ENCODE results near the gene FAM78B. TPM values are rescaled to one million over a fixed set of nuclear protein-coding genes. Genes with fewer than 3 reads are reported as not detected.

The FAM78B gene
- total RNA-seq, 2 donors from 2014 or later, result 1.5 to 4.0 TPM

GRCh38 chr1:166166329-166166697 is 488 bp downstream of the FAM78B start:
- no peak for DNase-seq (ENCODE audit: low spot score)
- intact Hi-C loops (cut with DNase I), result loop anchor here in 1 of 2 donors (5.0 kb wide), 1 partner anchor 239 kb away; no protein-coding TSS in a partner anchor

GRCh38 chr1:166165661-166166328 is 1.0 kb downstream of the FAM78B start:
- intact Hi-C loops (cut with DNase I), result loop anchor here in 1 of 2 donors (5.0 kb wide), 1 partner anchor 238 kb away; no protein-coding TSS in a partner anchor
- no peak for DNase-seq (ENCODE audit: low spot score)

- DNase-seq (ENCODE audit: low spot score), result peak; percentile 86
- intact Hi-C loops (cut with DNase I), result loop anchor here (5.0 kb wide), 2 partner anchors 233 to 238 kb away; no protein-coding TSS in a partner anchor
Observed at GRCh38 chr1:166164995-166165660, 1.7 kb downstream of the FAM78B start.

DNA sequence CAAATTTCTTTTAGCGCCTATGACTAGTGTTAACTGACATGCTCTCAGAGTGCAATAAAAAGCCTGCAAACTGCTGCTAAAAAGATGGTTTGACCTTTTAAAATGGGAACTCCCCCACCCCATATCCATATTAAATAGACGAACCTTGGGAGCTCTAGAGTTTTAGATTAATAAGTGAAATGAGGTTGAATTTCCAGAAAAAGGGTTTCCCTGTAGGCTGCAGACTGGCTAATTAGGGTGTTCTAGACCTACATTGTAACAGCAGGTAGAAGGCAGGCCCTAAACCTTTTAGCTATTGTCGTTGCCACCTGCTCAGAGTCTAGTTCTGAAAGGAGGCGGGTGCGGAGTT is 2.2 kb downstream of the FAM78B start:
- intact Hi-C loops (cut with DNase I), result loop anchor here in 1 of 2 donors (5.0 kb wide), 1 partner anchor 232 kb away; no protein-coding TSS in a partner anchor

DNA sequence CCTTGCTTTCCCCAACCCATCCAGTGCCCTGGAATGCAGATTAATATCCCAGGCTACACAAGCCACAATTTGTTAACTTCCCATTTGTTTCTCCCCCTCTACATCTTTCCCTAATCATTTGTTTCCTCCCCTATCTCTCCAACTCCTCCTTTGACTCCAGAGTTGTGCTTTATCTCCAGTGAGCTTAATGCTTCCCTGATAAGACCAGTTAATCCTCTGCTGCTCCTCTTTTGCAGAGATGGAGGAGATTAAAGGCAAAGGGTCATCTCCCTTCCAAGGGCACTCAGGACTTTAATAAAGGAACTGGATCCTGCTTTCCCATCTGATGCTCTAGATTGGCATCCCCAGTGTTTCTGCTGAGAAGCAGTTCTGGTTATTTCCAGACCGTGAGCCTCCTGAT is 7.1 kb downstream of the FAM78B start:
- DNase-seq (ENCODE audit: low spot score), result no peak
- intact Hi-C loops (cut with DNase I), result loop anchor here in 1 of 2 donors (5.0 kb wide), 1 partner anchor 227 kb away; no protein-coding TSS in a partner anchor

More for the DNA sequence above, 2.2 kb downstream of the FAM78B start:
- no peak for DNase-seq (ENCODE audit: low spot score)

- DNase-seq (ENCODE audit: low spot score), result no peak
- intact Hi-C loops (cut with DNase I), result no loop called here
Observed at GRCh38 chr1:166156674-166157073, 10.1 kb downstream of the FAM78B start.

GRCh38 chr1:166155108-166155507 is 11.7 kb downstream of the FAM78B start:
- DNase-seq (ENCODE audit: low spot score), result no peak
- intact Hi-C loops (cut with DNase I), result no loop called here

GRCh38 chr1:166153525-166154314 is 13.1 kb downstream of the FAM78B start:
- no peak for DNase-seq (ENCODE audit: low spot score)
- intact Hi-C loops (cut with DNase I), result no loop called here

DNA sequence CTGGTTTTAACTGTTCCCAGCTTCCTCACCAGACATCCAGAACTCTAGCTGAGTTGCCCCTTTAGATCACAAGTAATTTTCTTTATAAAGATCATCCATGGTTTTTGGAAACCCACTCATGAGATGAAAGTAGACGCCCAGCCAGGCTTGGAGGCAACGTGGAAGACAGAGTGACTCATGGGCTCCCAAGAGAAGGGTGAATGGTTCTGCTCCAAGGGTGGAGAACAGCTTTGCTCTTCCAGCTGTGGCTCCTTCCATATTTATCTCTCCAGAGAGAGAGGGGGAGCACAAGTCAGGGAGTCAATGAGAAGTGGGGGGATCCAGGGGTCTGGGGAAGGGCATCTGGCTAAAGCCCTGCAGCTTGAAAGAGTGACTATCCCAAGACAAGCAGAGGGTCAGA is 13.8 kb downstream of the FAM78B start:
- intact Hi-C loops (cut with DNase I), result no loop called here

GRCh38 chr1:166151804-166152203 is 15.0 kb downstream of the FAM78B start:
- DNase-seq (ENCODE audit: low spot score), result no peak
- intact Hi-C loops (cut with DNase I), result no loop called here

More for the DNA sequence above, 13.8 kb downstream of the FAM78B start:
- DNase-seq (ENCODE audit: low spot score), result no peak

GRCh38 chr1:166145499-166145898 is 21.3 kb downstream of the FAM78B start:
- intact Hi-C loops (cut with DNase I), result no loop called here
- DNase-seq (ENCODE audit: low spot score), result no peak

- intact Hi-C loops (cut with DNase I), result no loop called here
- DNase-seq (ENCODE audit: low spot score), result no peak
Observed at GRCh38 chr1:166141969-166142368, 24.8 kb downstream of the FAM78B start.

- no peak for DNase-seq (ENCODE audit: low spot score)
- intact Hi-C loops (cut with DNase I), result no loop called here
Observed at GRCh38 chr1:166140251-166140650, 26.6 kb downstream of the FAM78B start.

GRCh38 chr1:166139735-166140134 is 27.1 kb downstream of the FAM78B start:
- DNase-seq (ENCODE audit: low spot score), result no peak
- intact Hi-C loops (cut with DNase I), result no loop called here

GRCh38 chr1:166136699-166137401 is 30.0 kb downstream of the FAM78B start:
- intact Hi-C loops (cut with DNase I), result no loop called here
- no peak for DNase-seq (ENCODE audit: low spot score)

DNA sequence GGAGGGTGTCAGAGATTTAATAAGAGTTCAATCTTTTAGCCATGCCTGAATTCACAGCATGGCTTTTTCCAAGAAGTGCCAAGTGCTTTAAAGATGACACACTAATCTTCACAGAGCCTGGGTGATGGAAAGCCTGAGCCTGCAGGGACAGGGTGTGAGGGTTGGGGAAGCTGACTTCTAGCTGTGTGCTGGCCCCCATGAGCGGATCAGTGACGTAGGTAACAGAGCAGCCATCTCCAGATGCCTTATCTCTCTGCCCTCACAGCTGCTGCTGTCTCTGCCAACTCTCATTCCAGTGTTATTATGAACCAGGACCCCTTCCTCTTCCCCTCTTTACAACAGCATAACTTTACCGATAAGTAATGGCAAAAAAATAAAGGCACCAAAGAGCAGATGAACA is 30.6 kb downstream of the FAM78B start:
- intact Hi-C loops (cut with DNase I), result no loop called here
- no peak for DNase-seq (ENCODE audit: low spot score)

- intact Hi-C loops (cut with DNase I), result no loop called here
- no peak for DNase-seq (ENCODE audit: low spot score)
Observed at GRCh38 chr1:166133857-166134256, 32.9 kb downstream of the FAM78B start.

DNA sequence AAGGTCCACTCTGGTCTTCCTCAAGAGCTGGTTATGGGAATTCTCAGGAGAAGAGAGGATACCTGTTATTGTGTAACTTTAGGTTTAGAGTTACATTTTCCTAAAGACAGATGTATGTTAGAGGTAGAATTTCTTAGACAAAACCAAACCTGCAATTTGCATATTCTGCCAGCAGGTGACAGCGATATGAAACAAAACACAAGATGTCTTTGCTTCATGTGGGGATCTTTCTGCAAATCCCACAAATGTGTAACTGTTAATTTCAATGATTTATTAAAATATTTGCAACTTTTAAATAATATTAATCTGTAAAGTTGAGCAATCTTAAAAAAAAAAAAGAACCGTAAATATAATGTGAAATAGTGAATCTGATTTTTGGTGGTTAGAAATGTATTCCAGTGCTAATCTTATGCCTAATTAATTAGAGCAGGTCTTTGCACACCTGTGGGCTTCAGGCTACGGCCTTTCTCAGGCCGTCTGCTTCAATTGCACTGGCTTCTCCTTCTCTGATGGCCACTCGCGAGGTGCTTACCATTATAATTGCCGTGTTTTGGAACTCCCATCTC is 33.4 kb downstream of the FAM78B start:
- DNase-seq (ENCODE audit: low spot score), result no peak
- intact Hi-C loops (cut with DNase I), result no loop called here

DNA sequence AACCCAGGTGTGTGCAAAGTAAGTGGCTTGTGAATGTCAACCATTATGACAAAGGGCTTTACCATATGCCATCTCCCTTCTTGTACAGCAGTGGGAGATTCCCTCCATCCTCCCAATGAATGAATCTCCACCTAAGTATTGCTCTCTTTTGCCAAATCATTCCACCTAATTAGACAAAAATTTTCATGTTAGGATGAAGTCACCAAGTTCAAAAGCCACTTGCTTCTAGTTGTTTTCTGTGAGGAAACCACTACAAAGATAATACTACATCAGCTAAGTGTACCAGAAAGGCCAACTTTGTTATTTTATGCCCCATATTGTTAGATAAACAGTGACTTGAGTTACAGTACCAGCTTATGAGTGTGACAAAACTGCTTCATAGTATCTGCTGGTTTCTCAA is 34.3 kb downstream of the FAM78B start:
- intact Hi-C loops (cut with DNase I), result no loop called here

More for the DNA sequence above, 34.3 kb downstream of the FAM78B start:
- no peak for DNase-seq (ENCODE audit: low spot score)

Data from posterior vena cava (tissue), 2 donors.